Gastroesophageal sphincter (tissue), 4 donors: Measurements from ENCODE around the gene PRR22. TPM values are rescaled to one million over a fixed set of nuclear protein-coding genes. Genes with fewer than 3 reads are reported as not detected.

Experiments
- ATAC-seq: fragments of 150-250 bp; one replicate; pipeline ENCODE4 v1.9.1; 2016; ENCODE audit warnings: mild to moderate bottlenecking, moderate library complexity
- H3K27ac ChIP-seq, 4 donors: fragments of 200-600 bp; sonication (generic) in 3 of 4; 1 replicate in 3 of 4; 2 replicates in 1 of 4; pipeline ENCODE4 v1.5.1; 2016 to 2019
- H3K27me3 ChIP-seq: fragments of 200-600 bp; sonication (generic); one replicate; pipeline ENCODE4 v1.5.1; 2019
- H3K36me3 ChIP-seq, 2 donors: fragments of 200-600 bp; sonication (generic); one replicate each; pipeline ENCODE4 v1.5.1; 2019; ENCODE audit warnings: control low read depth in 1 of 2
- H3K4me1 ChIP-seq, 3 donors: fragments of 200-600 bp; sonication (generic); 1 replicate in 2 of 3; 2 replicates in 1 of 3; pipeline ENCODE4 v1.5.1; 2016 to 2019; ENCODE audit warnings: control low read depth in 2 of 3
- H3K4me3 ChIP-seq, 2 donors: fragments of 200-600 bp; sonication (generic); one replicate each; pipeline ENCODE4 v1.5.1; 2019; ENCODE audit warnings: mild to moderate bottlenecking in 1 of 2, moderate library complexity in 1 of 2
- H3K9me3 ChIP-seq, 3 donors: fragments of 200-600 bp; sonication (generic); one replicate each; pipeline ENCODE4 v1.5.1; 2017 to 2019; ENCODE audit warnings: control low read depth in 2 of 3
- CTCF ChIP-seq, 4 experiments: fragments of 200-600 bp in 2 of 4; fragments of 450-650 bp in 2 of 4; sonication (generic) in 1 of 4; IDR thresholded peaks; one replicate each; pipeline ENCODE4 v1.5.1; 2017 to 2019; ENCODE audit warnings: antibody characterized with exemption in 4 of 4, mild to moderate bottlenecking in 2 of 4, moderate library complexity in 2 of 4
- EP300 ChIP-seq: sonication (generic); formaldehyde crosslinking; IDR thresholded peaks from one replicate; pipeline ENCODE4 v1.6.1; 2017; ENCODE audit warnings: antibody characterized with exemption, mild to moderate bottlenecking
- POLR2A ChIP-seq, 2 donors: fragments of 450-650 bp; IDR thresholded peaks; one replicate each; pipeline ENCODE4 v1.6.1; 2017; ENCODE audit warnings: antibody characterized with exemption in 2 of 2, mild to moderate bottlenecking in 2 of 2, moderate library complexity in 1 of 2
- POLR2AphosphoS5 ChIP-seq: sonication (generic); formaldehyde crosslinking; IDR thresholded peaks from one replicate; pipeline ENCODE4 v1.6.1; 2017; ENCODE audit warnings: antibody characterized with exemption
- WGBS, 2 donors: methylation state at CpG; one replicate each; pipeline ENCODE4 v1.1.5; 2018; ENCODE audit warnings: low coverage in 1 of 2; 5-methylcytosine and 5-hydroxymethylcytosine counted together
- total RNA-seq, 4 donors: library from RNA; depleted of rRNA; stranded (reverse); fragments of >200 nt; gene quantifications; one replicate each; pipeline ENCODE4 v1.1.0, GENCODE V29; 2016

PRR22 gene
- total RNA-seq, 4 donors from 2014 or later: 0.40 TPM; not detected in 3

GRCh38 chr19:5808120-5808816 is 23.7 kb upstream of the PRR22 start:
- TF ChIP-seq POLR2A (IDR thresholded peaks at IDR 0.05) (no peak), EP300 (no peak), CTCF (IDR thresholded peaks at IDR 0.05) (no peak)
- 80 to 82% methylated on average over 1 to 11 of the region's 21 CpGs for WGBS, 2 donors
- no peaks in the 10 kb centered on the region for H3K9me3 ChIP-seq
- no peak for ATAC-seq
- H3K4me3 ChIP-seq: no peak overlapping the region
- H3K4me1 ChIP-seq: peaks cover 0 to 28% (median 10%) of the 10 kb centered on the region in 3 donors
- peaks cover 0 to 10% of the 10 kb centered on the region in 2 donors for H3K36me3 ChIP-seq
- no peak overlapping the region for H3K27ac ChIP-seq
- H3K27me3 ChIP-seq: peaks cover 14% of the 10 kb centered on the region

- peak overlapping the region in 3 of 4 donors; percentile 90 to 96 (median 93) for H3K27ac ChIP-seq
These were observed 22.4 kb upstream of the PRR22 start for GRCh38 chr19:5806905-5807304.

GRCh38 chr19:5806133-5806489 is 21.6 kb upstream of the PRR22 start:
- Histone ChIP-seq H3K36me3 (peaks cover 0 to 10% of the 10 kb centered on the region in 2 donors), H3K27ac (peak overlapping the region; percentile 12 to 96 (median 92)), H3K9me3 (no peaks in the 10 kb centered on the region), H3K4me3 (peak overlapping the region; percentile 68 to 76), H3K4me1 (peaks cover 0 to 35% (median 10%) of the 10 kb centered on the region in 3 donors), H3K27me3 (peaks cover 35% of the 10 kb centered on the region)
- TF ChIP-seq EP300: no peak
- TF ChIP-seq POLR2AphosphoS5: no peak
- no peak for TF ChIP-seq CTCF (IDR thresholded peaks at IDR 0.05)
- TF ChIP-seq POLR2A (IDR thresholded peaks at IDR 0.05): no peak
- ATAC-seq: no peak
- WGBS, 2 donors: 42 to 67% methylated on average over 1 to 4 of the region's 6 CpGs

More at GRCh38 chr19:5806905-5807304, 22.4 kb upstream of the PRR22 start:
- Histone ChIP-seq H3K9me3 (no peaks in the 10 kb centered on the region), H3K36me3 (peaks cover 0 to 10% of the 10 kb centered on the region in 2 donors), H3K4me1 (peaks cover 0 to 34% (median 10%) of the 10 kb centered on the region in 3 donors), H3K4me3 (no peak overlapping the region), H3K27me3 (peaks cover 27% of the 10 kb centered on the region)
- ATAC-seq: no peak
- 87 to 94% methylated on average over 3 to 5 of the region's 5 CpGs for WGBS, 2 donors
- no peak for TF ChIP-seq EP300
- no peak for TF ChIP-seq POLR2A (IDR thresholded peaks at IDR 0.05)
- TF ChIP-seq POLR2AphosphoS5: no peak
- no peak for TF ChIP-seq CTCF (IDR thresholded peaks at IDR 0.05)

- H3K36me3 ChIP-seq: peaks cover 0 to 10% of the 10 kb centered on the region in 2 donors
- H3K4me1 ChIP-seq: peaks cover 0 to 35% (median 10%) of the 10 kb centered on the region in 3 donors
- peak in 3 of 4 experiments; percentile 89 to 93 (median 90) for TF ChIP-seq CTCF (IDR thresholded peaks at IDR 0.05)
- no peak for TF ChIP-seq EP300
- TF ChIP-seq POLR2AphosphoS5: peak; percentile 75
- no peak for TF ChIP-seq POLR2A (IDR thresholded peaks at IDR 0.05)
- peaks cover 40% of the 10 kb centered on the region for H3K27me3 ChIP-seq
- no peaks in the 10 kb centered on the region for H3K9me3 ChIP-seq
- H3K4me3 ChIP-seq: peak overlapping the region; percentile 68 to 76
- WGBS, 2 donors: no CpG with 5 or more reads among the region's 46 CpGs
- ATAC-seq: peak; percentile 62
- peak overlapping the region; percentile 85 to 96 (median 92) for H3K27ac ChIP-seq
These were observed 21.1 kb upstream of the PRR22 start for GRCh38 chr19:5805462-5806132.
